Right ventricle myocardium superior (tissue), 1 donor: ENCODE measurements around the gene DOCK3. TPM values are rescaled to one million over a fixed set of nuclear protein-coding genes. Genes with fewer than 3 reads are reported as not detected.
"Not testable (repeated sequence)": the region's sequence is repeated elsewhere in the genome, so short reads cannot be mapped to it uniquely, and the experiment has no call there.

Experiments
- ATAC-seq: fragments of 200-7000 bp; cut with Tn5 transposase; one replicate; pipeline ENCODE4 v1.9.1; 2020; ENCODE audit warnings: mild to moderate bottlenecking; ENCODE audit not compliant: poor library complexity
- DNase-seq: peaks from one replicate; pipeline ENCODE4 v3.0.0-alpha.2; 2020
- intact Hi-C: fragments of 100-400 bp; cut with DNase I; formaldehyde crosslinking; loops from one replicate; pipeline ENCODE4 v1.11.2; 2022
- total RNA-seq: library from RNA; stranded (reverse); fragmentation: NEBNext Ultra II Directional; extraction: Animal tissue kit (Norgen Biotek cat#: 25700); gene quantifications from one replicate; pipeline ENCODE4 v1.2.1, GENCODE V29; 2021
- donor health status: DM: no; HTN: yes; CAD: no; lungs with severe emphysema.

Gene DOCK3
- total RNA-seq, 1 donor from 2014 or later: 3.6 TPM

DNA sequence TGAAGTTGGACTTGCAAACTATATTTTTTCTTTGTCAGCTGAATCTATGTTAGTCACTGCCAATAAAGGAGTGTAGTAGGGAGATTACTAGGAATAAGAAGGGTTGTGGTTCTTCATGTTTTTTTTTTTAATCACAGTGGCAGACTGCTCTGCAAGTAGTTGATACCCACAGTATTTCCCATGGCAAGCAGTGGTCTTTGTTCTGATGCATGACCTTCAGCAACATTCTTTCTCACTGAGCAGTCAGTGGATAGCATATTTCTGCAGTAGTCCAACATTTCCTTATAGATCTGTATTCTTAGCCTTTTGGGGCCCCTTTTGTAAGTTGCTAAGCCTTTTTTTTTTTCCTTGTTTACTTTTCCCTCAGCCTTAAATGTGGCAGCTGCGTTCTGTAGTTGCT, 151.1 kb downstream of the DOCK3 start:
- ATAC-seq (no peak), DNase-seq (no peak)
- intact Hi-C loops: no loop called here

DNA sequence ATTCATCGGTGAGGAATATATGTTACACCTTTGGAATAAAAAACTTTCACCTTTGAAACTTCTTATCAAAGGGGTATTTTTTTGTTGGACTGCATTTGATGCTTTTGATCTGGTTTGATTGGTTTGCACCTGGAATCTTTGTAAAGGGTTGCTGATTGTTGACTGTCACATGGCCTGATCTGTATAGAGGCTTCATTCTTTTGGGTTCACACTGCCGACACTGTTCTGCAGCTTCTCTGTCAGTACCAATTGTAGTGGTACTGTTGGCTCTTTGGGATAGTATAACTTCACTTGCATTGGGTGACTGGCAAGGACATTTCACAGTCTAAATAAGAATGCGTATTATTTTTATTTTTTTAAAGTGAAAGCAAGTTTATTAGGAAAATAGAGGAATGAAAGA, 155.7 kb downstream of the DOCK3 start:
- no peak for DNase-seq
- intact Hi-C loops: no loop called here
- ATAC-seq: no peak

GRCh38 chr3:50831009-50831408, 156.3 kb downstream of the DOCK3 start:
- DNase-seq, intact Hi-C loops, ATAC-seq: not testable (repeated sequence)

DNA sequence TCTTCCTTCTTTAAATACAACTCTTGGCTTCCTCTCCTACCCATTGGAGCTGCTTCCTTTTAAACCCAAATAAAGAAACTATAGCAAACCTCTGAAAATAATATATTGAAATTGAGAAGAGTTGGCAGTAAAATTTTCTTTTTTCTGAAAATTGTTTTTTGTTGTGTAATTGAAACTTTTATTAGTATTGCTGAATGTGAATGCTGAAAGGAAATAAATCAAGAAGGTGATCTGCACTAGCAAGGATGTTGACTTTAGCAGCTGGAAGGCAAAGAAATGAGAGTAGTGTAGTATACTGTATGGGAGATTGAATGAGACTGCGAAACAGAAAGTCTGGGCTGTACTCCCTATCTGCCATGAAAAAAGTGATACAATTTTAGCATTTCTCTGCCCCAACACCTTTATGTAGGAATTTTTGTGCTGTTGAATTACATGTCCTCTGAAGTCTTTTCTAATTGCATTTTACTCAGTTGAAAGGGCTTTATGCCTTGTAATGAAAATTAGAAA, 166.3 kb downstream of the DOCK3 start:
- no peak for ATAC-seq
- intact Hi-C loops: no loop called here
- no peak for DNase-seq

DNA sequence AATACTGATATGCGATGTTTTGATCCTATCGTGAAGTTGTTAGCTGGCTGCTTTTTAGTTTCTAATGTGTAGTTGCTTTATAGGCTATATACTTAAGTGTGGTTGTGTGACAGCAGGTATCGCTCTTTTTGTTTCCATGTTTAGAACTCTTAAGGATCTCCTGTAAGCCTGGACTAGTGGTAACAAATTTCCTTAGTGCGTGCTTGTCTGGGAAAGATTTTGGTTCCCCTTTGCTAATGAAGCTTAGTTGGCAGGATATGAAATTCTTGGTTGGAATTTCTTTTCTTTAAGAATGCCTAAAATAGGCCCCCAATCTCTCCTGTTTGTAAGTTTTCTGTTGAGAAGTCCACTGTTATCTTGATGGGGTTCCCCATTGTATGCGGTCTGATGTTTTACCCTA, 173.6 kb downstream of the DOCK3 start:
- intact Hi-C loops: no loop called here
- ATAC-seq (no peak), DNase-seq (no peak)

GRCh38 chr3:50850639-50851511, 176.1 kb downstream of the DOCK3 start:
- intact Hi-C loops: no loop called here
- DNase-seq (no peak), ATAC-seq (no peak)

DNA sequence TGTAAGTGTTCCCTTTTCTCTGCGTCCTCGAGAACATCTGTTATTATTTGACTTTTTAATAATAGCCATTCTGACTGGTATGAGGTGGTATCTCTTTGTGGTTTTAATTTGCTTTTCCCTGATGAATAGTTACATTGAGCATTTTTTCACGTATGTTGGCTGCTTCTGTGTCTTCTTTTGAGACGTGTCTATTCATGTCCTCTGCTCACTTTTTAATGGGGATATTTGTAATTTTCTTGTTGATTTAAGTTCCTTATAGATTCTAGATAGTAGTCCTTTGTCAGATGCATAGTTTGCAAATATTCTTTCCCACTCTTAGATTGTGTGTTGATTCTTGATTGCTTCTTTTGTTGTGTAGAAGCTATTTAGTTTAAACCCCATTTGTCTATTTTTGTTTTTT, 179.2 kb downstream of the DOCK3 start:
- ATAC-seq (no peak), DNase-seq (no peak)
- intact Hi-C loops: no loop called here

DNA sequence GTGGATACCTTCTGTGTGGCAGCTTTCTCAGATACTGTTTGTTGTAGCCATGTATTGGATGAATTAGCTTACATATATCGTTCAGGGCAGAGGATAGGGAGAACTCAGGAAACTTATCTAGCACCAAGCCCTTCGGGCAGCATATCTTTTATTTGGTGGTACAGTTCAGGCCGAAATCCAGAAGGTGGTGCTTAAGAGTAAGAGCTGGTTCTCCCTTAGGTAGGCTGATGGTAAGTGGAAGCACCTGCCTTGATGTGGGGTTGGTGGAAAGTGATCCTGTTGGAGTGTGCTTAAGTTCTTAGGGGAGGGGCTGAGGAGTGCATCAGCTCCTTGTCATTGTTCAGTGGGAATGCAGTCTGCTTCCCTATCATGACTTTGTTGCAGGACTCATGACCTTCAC, 187.5 kb downstream of the DOCK3 start:
- DNase-seq: no peak
- ATAC-seq: no peak
- intact Hi-C loops: no loop called here

DNA sequence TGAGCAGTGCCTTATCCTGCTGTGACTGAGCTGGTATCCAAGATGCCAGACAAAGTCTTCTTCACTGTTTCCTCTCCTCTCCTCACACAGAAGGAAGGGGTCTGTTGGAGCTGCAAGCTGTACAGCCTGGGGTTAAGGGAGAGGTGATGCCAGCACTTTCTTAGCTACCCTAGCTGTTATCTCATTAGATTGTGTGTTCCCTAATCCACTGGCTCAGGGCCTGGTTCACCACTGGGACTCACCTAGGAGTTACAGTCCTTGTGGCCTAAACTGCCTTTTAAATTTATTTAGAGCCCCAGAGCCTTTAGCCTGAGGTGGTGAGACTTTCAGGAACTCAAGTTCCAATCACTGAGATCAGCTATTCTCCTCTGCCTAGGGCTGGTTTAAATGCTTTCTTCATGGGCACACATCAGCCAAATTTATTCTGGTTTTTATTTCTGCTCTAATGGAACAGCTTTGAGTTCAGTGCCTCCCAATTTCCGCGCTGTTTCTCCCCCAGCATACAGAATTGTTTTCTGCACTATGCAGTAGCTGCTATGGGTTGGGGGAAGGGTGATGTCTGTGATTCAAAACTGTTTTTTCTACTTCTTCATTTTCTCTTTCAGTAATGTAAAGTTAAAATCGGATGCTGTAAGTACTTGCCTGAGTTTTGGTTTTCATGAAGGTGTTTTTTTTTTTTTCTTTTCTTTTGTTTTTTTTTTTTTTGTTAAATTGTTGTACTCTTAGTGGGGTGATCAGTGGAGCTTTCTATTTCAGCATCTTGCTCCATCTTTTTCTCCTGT, 198.8 kb downstream of the DOCK3 start:
- intact Hi-C loops: no loop called here

GRCh38 chr3:50874876-50875275, 200.1 kb downstream of the DOCK3 start:
- DNase-seq, intact Hi-C loops, ATAC-seq: not testable (repeated sequence)

More for the DNA sequence above, 198.8 kb downstream of the DOCK3 start:
- no peak for ATAC-seq
- no peak for DNase-seq

GRCh38 chr3:50876947-50877346, 202.2 kb downstream of the DOCK3 start:
- ATAC-seq (no peak), DNase-seq (no peak)
- intact Hi-C loops: no loop called here

DNA sequence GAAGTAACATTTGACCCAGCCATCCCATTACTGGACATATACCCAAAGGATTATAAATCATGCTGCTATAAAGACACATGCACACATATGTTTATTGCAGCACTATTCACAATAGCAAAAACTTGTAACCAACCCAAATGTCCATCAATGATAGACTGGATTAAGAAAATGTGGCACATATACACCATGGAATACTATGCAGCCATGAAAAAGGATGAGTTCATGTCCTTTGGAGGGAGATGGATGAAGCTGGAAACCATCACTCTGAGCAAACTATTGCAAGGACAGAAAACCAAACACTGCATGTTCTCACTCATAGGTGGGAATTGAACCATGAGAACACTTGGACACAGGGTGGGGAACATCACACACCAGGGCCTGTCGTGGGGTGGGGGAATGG, 208.0 kb downstream of the DOCK3 start:
- ATAC-seq, intact Hi-C loops, DNase-seq: not testable (repeated sequence)

- intact Hi-C loops: no loop called here
- ATAC-seq: no peak
Measured at GRCh38 chr3:50883755-50884154, 209.0 kb downstream of the DOCK3 start.

DNA sequence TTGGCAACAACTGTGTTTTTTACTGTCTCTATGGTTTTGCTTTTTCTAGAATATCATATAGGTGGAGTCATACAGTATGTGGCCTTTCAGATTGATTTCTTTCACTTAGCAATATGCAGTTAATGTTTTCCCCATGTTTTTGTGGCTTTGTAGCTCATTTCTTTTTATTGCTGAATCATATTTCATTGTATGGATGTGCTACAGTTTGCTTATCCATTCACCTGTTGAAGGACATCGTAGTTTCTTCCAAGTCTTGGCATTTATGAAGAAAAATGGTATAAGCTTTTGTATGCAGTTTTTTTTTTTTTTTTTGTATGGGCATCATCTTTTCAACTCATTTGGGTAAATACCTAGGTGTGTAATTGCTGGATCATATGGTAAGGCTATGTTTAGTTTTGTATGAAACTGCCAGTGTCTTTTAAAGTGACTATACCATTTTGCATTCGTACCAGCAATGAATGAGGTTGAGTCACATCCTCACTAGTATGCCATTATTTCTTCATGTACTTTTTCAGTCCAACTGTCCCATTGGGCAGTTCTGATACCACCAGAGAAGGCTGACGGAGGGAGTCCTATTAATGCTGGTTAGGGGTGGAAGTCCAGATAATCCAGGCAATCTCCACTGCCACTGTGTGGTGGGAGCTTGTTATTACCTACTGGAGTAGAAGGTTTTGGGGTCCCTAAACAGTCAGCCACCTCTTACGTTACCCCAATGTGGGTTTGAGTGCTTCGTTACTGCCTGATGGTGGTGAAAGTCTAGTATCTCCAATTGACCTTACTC, 210.5 kb downstream of the DOCK3 start:
- DNase-seq: no peak
- no peak for ATAC-seq
- intact Hi-C loops: no loop called here

More at GRCh38 chr3:50883755-50884154, 209.0 kb downstream of the DOCK3 start:
- no peak for DNase-seq

DNA sequence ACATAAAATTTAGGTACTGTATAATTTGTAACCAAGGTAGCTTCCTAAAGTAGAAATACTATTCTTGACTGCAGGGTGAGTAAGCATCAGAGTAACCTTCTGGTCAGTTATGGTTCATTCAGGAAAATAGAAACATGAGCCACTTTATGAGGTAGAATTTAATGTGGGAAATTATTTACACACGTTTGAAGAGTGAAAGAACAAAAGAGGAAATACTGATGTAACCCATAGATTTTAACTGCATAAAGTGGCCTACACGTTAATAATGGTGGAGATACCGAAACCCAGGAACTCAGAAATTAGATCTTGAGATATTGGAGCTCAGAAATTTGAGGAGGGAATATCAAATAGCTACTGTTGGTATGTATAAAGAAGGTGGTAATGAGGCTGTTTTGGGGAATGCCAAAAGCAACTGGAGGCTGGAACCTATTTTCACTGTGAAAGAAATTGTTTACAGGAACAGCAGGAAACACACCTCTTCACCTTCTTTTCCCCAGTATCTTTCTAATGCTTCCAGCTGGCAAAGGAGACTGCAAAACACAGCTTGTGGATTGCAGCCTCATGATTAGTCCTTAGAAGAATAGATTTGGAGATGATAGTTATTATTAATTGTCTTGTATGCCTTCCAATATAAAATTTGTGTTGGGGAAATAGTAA, 216.1 kb downstream of the DOCK3 start:
- DNase-seq: no peak
- intact Hi-C loops: no loop called here
- no peak for ATAC-seq

DNA sequence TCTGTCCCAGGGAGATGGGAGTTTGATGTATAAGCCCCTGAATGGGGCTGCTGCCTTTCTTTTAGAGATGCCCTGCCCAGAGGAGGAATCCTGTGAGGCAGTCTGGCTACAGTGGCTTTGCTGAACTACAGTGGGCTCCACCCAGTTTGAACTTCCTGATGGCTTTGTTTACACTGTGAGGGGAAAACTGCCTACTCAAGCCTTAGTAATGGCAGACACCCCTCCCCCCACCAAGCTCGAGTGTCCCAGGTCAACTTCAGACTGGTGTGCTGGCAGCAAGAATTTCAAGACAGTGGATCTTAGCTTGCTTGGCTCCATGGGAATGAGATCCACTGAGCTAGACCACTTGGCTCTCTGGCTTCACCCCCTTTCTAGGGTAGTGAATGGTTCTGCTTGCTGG, 226.4 kb downstream of the DOCK3 start:
- DNase-seq, ATAC-seq, intact Hi-C loops: not testable (repeated sequence)

GRCh38 chr3:50912746-50913145, 238.0 kb downstream of the DOCK3 start:
- ATAC-seq: no peak
- intact Hi-C loops: no loop called here

GRCh38 chr3:50913260-50913659, 238.5 kb downstream of the DOCK3 start:
- ATAC-seq: peak; percentile 61
- intact Hi-C loops: no loop called here
- DNase-seq: no peak

More at GRCh38 chr3:50912746-50913145, 238.0 kb downstream of the DOCK3 start:
- DNase-seq: no peak
